ENCODE measurements around the gene SLIT3. TPM values are rescaled to one million over a fixed set of nuclear protein-coding genes. Genes with fewer than 3 reads are reported as not detected.

Gene SLIT3
- total and polyA plus RNA-seq, 9 of the 15 experiments (the other 6 are each of a cell fraction or from before 2014, with no cell fraction given), result 0.01 to 0.04 TPM; not detected in 7

GRCh38 chr5:168975331-168975730 is 325.6 kb downstream of the SLIT3 start (continued):
- no peak for TF ChIP-seq ARID4B (CRISPR knock-in tag; IDR thresholded peaks at IDR 0.05)

GRCh38 chr5:168974082-168974481 is 326.9 kb downstream of the SLIT3 start:
- intact Hi-C loops (cut with micrococcal nuclease), result no loop called here
- Histone ChIP-seq H3K9me3 (replicated peaks; ENCODE audit: control insufficient read depth, insufficient read depth, low read depth, low read length) (no peaks in the 10 kb centered on the region), H3K4me1 (replicated peaks in 1 of 2; ENCODE audit: control insufficient read depth in 2 of 2, insufficient read depth in 2 of 2, low read length in 2 of 2) (no peaks in the 10 kb centered on the region), H3K27ac (ENCODE audit: extremely low read depth, low read depth, low read length) (no peak overlapping the region), H4K20me1 (replicated peaks; ENCODE audit: control insufficient read depth, insufficient read depth, low read length) (no peaks in the 10 kb centered on the region), H3K9ac (ENCODE audit: insufficient read depth in 1 of 2, low read depth in 2 of 2, low read length in 2 of 2) (no peak overlapping the region), H3K79me2 (ENCODE audit: control insufficient read depth, insufficient read depth, low read length) (no peaks in the 10 kb centered on the region), H3K27me3 (ENCODE audit: control insufficient read depth in 2 of 2, insufficient read depth in 2 of 2, low read length in 2 of 2) (peaks cover 0 to 10% of the 10 kb centered on the region in 2 experiments; a peak in 2 of 5 replicates), H3K4me3 (no peak overlapping the region), H3K4me2 (ENCODE audit: insufficient read depth, low read length) (no peak overlapping the region), H3K9me1 (ENCODE audit: control insufficient read depth, insufficient read depth, low read length) (no peaks in the 10 kb centered on the region), H2AFZ (ENCODE audit: low read depth, low read length) (no peak overlapping the region), H3K36me3 (ENCODE audit: control insufficient read depth, insufficient read depth, low read length) (no peaks in the 10 kb centered on the region)
- CTCF ChIA-PET (ENCODE audit: low intra/inter-chr PET ratio), result no interaction called here
- ATAC-seq (no peak), DNase-seq (ENCODE audit: extremely low read depth in 1 of 4, low spot score in 3 of 4) (no peak), FAIRE-seq (no peak)
- no TSS peak for BruUV-seq (replicated peaks)
- TF ChIP-seq PHB (CRISPR knock-in tag; IDR thresholded peaks at IDR 0.05), result no peak
- no peak for TF ChIP-seq CBX8 (IDR thresholded peaks at IDR 0.05; ENCODE audit: borderline replicate concordance, extremely low read depth, low read depth, low read length, poor library complexity, severe bottlenecking)
- TF ChIP-seq PRDM10 (IDR thresholded peaks at IDR 0.05; ENCODE audit: partially characterized antibody), result no peak
- no peak for TF ChIP-seq PML (IDR thresholded peaks at IDR 0.05; ENCODE audit: low read length)
- TF ChIP-seq ZNF445 (CRISPR knock-in tag; IDR thresholded peaks at IDR 0.05; ENCODE audit: low read depth), result no peak
- no peak for TF ChIP-seq POLR2G (IDR thresholded peaks at IDR 0.05; ENCODE audit: low read depth, low read length)
- TF ChIP-seq EWSR1 (IDR thresholded peaks at IDR 0.05; ENCODE audit: borderline replicate concordance, low read depth, partially characterized antibody), result no peak
- TF ChIP-seq HNRNPLL (IDR thresholded peaks at IDR 0.05; ENCODE audit: low read depth, low read length, poor library complexity, severe bottlenecking), result no peak
- TF ChIP-seq NCOA6 (IDR thresholded peaks at IDR 0.05), result no peak
- POLR2A ChIA-PET, result no interaction called here
- 0% methylated on average over 2 of the region's 2 CpGs for WGBS (ENCODE audit: insufficient coverage, low coverage, missing lambda C conversion rate)
- in situ Hi-C loops (cut with MboI), result no loop called here
